ENCODE data around the gene CYP1A2. TPM values are rescaled to one million over a fixed set of nuclear protein-coding genes. Genes with fewer than 3 reads are reported as not detected.

Gene CYP1A2
- total RNA-seq, 1 donor from 2014 or later: not detected

DNA sequence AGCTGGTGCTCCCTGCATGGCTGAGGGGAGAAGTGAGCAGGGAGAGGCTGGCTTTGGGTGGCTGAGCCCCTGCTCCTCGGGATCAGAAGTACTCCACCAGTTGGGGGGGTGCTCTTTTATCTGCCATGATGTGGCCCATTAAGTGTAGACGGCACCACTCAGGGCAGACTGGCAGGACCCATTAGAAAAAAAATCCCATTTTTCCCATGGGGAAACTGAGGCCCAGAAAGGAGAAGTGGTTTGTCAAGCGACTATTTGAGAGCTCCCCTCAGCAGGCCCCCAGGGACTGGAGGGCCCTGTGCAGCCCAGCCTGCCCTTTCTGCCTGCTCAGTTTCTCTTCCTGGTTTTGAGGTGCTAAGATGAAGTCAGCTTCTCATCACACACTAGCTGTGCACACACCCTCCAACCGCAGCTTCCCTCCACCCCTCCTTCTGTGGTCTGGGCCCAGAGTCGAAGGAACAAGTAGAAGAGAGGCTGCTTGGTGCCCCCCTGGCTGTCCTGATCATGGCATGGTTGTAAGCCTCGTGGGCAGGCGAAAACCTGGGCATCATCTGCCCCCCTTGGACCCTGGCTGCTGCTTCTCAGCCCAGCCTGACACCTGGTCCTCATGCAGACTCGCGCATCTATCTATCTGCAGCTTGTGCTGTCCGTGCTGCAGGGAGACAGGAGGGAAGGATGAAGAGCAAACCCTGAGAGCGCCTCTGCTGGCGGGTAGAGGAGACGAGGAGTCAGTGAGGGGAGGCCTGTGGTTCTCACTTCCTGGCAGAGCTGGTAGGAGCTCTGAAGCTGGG lies 38.8 kb downstream of the CYP1A2 start:
- Histone ChIP-seq H3K36me3 (ENCODE audit: control insufficient read depth in 3 of 3, insufficient read depth in 3 of 3, low read length in 3 of 3) (peaks cover 0 to 2% (median 0%) of the 10 kb centered on the region in 3 donors), H3K27ac (ENCODE audit: low read depth, low read length) (peak overlapping the region; percentile 61), H3K9me3 (ENCODE audit: control insufficient read depth in 3 of 3, low read length in 3 of 3) (no peaks in the 10 kb centered on the region), H3K9ac (ENCODE audit: low read depth in 1 of 3, low read length in 3 of 3) (peak overlapping the region; percentile 38 to 65 (median 54)), H3K4me1 (ENCODE audit: control insufficient read depth in 3 of 3, insufficient read depth in 3 of 3, low read length in 3 of 3) (peaks cover 92 to 96% (median 94%) of the 10 kb centered on the region in 3 donors), H3K4me3 (ENCODE audit: low read length in 3 of 3) (peak overlapping the region in 2 of 3 donors; percentile 22 to 43), H3K27me3 (ENCODE audit: control insufficient read depth in 3 of 3, insufficient read depth in 3 of 3, low read length in 3 of 3) (no peaks in the 10 kb centered on the region)

DNA sequence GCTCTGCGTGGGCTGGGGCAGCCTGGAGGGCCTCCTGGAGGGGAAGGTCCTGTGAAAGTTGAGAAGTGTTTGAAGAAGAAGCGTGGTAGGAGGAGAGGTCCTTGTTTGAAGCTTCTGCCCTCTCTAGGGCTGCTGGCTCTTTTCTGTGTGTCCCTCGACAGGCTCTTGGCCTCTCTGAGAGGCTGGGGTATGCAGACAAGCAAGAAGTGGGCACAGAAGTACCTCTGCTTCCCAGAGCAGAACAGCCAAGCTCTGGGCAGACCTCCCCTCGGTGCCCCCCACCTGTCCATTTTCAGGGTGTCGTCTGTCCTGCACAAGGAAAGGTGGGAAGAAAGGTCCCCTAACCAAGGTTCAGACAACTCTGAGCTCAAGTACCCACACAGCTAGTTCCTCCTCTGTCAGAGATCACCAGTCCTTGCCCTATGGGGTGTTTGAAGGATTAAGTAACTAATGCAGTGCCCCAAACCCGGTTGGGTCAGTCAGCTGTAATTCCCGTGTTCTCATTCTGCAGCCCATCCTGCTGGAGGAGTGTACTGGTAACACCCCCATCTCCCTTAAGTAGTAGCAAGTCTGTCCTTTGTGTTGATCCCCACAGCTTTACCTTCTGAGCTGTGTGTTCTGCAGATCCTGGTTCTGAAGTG lies 39.5 kb downstream of the CYP1A2 start:
- H3K9me3 ChIP-seq (ENCODE audit: control insufficient read depth in 3 of 3, low read length in 3 of 3): no peaks in the 10 kb centered on the region
- H3K27me3 ChIP-seq (ENCODE audit: control insufficient read depth in 3 of 3, insufficient read depth in 3 of 3, low read length in 3 of 3): no peaks in the 10 kb centered on the region
- peak overlapping the region in 2 of 3 donors; percentile 38 to 54 for H3K9ac ChIP-seq (ENCODE audit: low read depth in 1 of 3, low read length in 3 of 3)
- peaks cover 91 to 96% (median 93%) of the 10 kb centered on the region in 3 donors for H3K4me1 ChIP-seq (ENCODE audit: control insufficient read depth in 3 of 3, insufficient read depth in 3 of 3, low read length in 3 of 3)
- H3K36me3 ChIP-seq (ENCODE audit: control insufficient read depth in 3 of 3, insufficient read depth in 3 of 3, low read length in 3 of 3): peaks cover 0 to 2% (median 0%) of the 10 kb centered on the region in 3 donors
- H3K4me3 ChIP-seq (ENCODE audit: low read length in 3 of 3): peak overlapping the region in 1 of 3 donors; percentile 2
- H3K27ac ChIP-seq (ENCODE audit: low read depth, low read length): peak overlapping the region; percentile 66

DNA sequence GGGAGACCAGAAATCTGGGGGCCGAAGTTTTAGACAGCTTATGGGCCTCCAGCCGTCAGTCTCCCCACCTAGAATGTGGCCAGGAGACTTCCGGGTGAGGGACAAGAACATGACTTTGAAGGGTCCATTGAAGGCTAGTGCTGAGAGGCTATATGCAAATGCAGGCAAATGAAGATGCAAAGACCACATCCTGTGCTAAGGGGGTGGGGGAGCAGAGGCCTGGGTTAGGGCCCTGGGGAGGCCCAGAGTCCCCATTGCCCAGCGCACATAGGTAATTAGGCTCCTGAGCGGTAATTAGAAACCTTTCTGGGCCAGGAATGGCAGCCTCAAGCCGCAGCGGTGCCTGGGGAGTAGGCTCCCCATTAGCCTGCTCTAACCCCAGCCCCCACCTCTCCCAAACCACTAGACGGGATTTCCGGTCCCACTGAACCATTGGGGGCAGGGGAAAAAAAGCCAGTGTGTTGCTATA lies 40.1 kb downstream of the CYP1A2 start:
- no peaks in the 10 kb centered on the region for H3K9me3 ChIP-seq (ENCODE audit: control insufficient read depth in 3 of 3, low read length in 3 of 3)
- no peak overlapping the region for H3K4me3 ChIP-seq (ENCODE audit: low read length in 3 of 3)
- H3K27ac ChIP-seq (ENCODE audit: low read depth, low read length): peak overlapping the region; percentile 66
- no peaks in the 10 kb centered on the region for H3K27me3 ChIP-seq (ENCODE audit: control insufficient read depth in 3 of 3, insufficient read depth in 3 of 3, low read length in 3 of 3)
- H3K4me1 ChIP-seq (ENCODE audit: control insufficient read depth in 3 of 3, insufficient read depth in 3 of 3, low read length in 3 of 3): peaks cover 86 to 94% (median 88%) of the 10 kb centered on the region in 3 donors
- H3K36me3 ChIP-seq (ENCODE audit: control insufficient read depth in 3 of 3, insufficient read depth in 3 of 3, low read length in 3 of 3): peaks cover 0 to 2% (median 0%) of the 10 kb centered on the region in 3 donors
- H3K9ac ChIP-seq (ENCODE audit: low read depth in 1 of 3, low read length in 3 of 3): no peak overlapping the region

DNA sequence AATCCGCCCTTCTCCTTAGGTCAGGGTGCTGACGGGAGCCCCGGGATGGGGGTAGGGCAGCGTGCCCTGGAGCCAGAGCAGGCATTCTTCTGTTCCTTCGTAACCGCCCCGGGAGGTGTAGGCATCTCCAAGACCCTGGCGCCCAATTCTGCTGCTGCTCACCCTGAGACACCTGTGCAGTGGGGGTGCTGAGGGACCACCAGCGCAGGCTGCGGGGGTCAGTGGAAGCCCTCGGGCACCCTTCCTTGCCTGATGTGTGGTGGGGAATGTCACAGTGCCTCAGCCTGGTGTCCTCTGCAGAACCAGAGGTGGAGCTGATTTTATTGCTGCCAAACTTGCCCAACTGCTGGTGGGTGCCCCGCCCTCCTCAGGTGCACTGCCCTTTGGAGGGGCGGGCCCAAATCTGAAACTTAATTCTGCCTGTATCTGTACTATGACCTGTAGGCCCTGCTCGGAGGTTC lies 40.6 kb downstream of the CYP1A2 start:
- no peaks in the 10 kb centered on the region for H3K27me3 ChIP-seq (ENCODE audit: control insufficient read depth in 3 of 3, insufficient read depth in 3 of 3, low read length in 3 of 3)
- H3K4me1 ChIP-seq (ENCODE audit: control insufficient read depth in 3 of 3, insufficient read depth in 3 of 3, low read length in 3 of 3): peaks cover 81 to 89% (median 84%) of the 10 kb centered on the region in 3 donors

DNA sequence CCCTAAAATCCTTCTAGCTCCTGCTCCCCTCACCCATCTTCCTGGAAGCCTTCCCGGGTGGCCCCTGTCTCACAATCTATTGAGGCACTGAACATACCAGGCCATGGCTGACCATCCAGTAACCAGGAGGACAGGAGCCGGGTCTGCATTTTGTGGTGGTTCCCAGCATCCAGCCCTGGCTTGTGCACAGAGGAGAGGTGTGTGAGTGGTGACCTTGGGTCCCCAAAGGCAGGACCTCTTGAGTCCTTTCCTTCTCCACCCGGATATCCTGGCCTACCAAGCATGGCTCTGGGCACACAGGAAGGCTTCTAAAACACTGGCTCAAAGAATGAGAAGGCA lies 41.1 kb downstream of the CYP1A2 start:
- H3K36me3 ChIP-seq (ENCODE audit: control insufficient read depth in 3 of 3, insufficient read depth in 3 of 3, low read length in 3 of 3): peaks cover 0 to 2% (median 0%) of the 10 kb centered on the region in 3 donors
- no peaks in the 10 kb centered on the region for H3K9me3 ChIP-seq (ENCODE audit: control insufficient read depth in 3 of 3, low read length in 3 of 3)
- H3K4me1 ChIP-seq (ENCODE audit: control insufficient read depth in 3 of 3, insufficient read depth in 3 of 3, low read length in 3 of 3): peaks cover 77 to 84% (median 79%) of the 10 kb centered on the region in 3 donors
- peak overlapping the region; percentile 66 for H3K27ac ChIP-seq (ENCODE audit: low read depth, low read length)
- H3K4me3 ChIP-seq (ENCODE audit: low read length in 3 of 3): peak overlapping the region; percentile 24 to 49 (median 32)
- no peaks in the 10 kb centered on the region for H3K27me3 ChIP-seq (ENCODE audit: control insufficient read depth in 3 of 3, insufficient read depth in 3 of 3, low read length in 3 of 3)
- peak overlapping the region; percentile 50 to 60 (median 54) for H3K9ac ChIP-seq (ENCODE audit: low read depth in 1 of 3, low read length in 3 of 3)

More for the DNA sequence above, 40.6 kb downstream of the CYP1A2 start:
- Histone ChIP-seq H3K9me3 (ENCODE audit: control insufficient read depth in 3 of 3, low read length in 3 of 3) (no peaks in the 10 kb centered on the region), H3K9ac (ENCODE audit: low read depth in 1 of 3, low read length in 3 of 3) (peak overlapping the region in 1 of 3 donors; percentile 33), H3K36me3 (ENCODE audit: control insufficient read depth in 3 of 3, insufficient read depth in 3 of 3, low read length in 3 of 3) (peaks cover 0 to 2% (median 0%) of the 10 kb centered on the region in 3 donors), H3K27ac (ENCODE audit: low read depth, low read length) (peak overlapping the region; percentile 66), H3K4me3 (ENCODE audit: low read length in 3 of 3) (no peak overlapping the region)

DNA sequence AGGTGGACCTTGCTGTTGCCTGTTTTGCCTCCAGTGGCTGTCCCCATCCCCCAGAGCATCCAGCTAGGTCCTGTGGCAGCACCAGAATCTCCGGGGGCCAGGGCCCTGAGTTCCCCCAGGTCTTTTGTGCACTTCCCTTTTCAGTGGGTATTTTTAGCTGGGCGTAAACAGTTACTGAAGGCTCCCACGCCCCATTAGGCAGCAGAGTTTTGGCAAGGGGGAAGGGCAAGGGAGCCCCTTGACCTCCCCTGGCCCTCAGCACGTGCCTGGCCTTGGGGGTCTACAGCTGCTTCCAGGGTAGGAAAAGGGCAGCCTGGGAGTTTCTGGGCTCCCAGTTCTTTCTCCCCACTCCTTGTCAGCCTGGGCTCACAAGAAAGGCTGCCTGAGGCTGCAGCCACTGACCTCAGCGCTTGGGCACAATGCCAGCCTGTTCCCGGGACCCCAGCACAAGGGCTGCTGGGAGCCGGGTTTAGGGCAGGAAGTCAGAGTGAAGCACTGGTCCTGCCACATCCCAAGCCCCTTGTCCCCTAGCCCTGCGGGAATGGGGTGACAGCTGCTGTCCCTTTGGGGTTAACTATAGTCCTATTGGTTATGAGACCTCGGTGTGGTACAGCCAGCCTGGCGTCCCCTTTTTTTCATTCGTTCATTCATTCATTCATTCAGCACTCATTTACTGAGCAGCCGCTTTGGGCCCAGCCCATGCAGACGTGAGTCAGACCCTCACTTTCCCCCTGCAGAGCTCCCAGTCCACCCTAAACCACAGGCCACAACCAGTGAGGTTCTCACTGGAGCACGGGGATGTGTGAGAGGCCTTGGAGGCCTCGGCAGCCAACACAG lies 41.7 kb downstream of the CYP1A2 start:
- H3K36me3 ChIP-seq (ENCODE audit: control insufficient read depth in 3 of 3, insufficient read depth in 3 of 3, low read length in 3 of 3): peaks cover 0 to 2% (median 1%) of the 10 kb centered on the region in 3 donors
- no peaks in the 10 kb centered on the region for H3K27me3 ChIP-seq (ENCODE audit: control insufficient read depth in 3 of 3, insufficient read depth in 3 of 3, low read length in 3 of 3)
- peaks cover 71 to 78% (median 73%) of the 10 kb centered on the region in 3 donors for H3K4me1 ChIP-seq (ENCODE audit: control insufficient read depth in 3 of 3, insufficient read depth in 3 of 3, low read length in 3 of 3)
- H3K4me3 ChIP-seq (ENCODE audit: low read length in 3 of 3): peak overlapping the region; percentile 32 to 49 (median 48)
- no peaks in the 10 kb centered on the region for H3K9me3 ChIP-seq (ENCODE audit: control insufficient read depth in 3 of 3, low read length in 3 of 3)
- H3K27ac ChIP-seq (ENCODE audit: low read depth, low read length): peak overlapping the region; percentile 66
- peak overlapping the region; percentile 50 to 60 (median 54) for H3K9ac ChIP-seq (ENCODE audit: low read depth in 1 of 3, low read length in 3 of 3)

DNA sequence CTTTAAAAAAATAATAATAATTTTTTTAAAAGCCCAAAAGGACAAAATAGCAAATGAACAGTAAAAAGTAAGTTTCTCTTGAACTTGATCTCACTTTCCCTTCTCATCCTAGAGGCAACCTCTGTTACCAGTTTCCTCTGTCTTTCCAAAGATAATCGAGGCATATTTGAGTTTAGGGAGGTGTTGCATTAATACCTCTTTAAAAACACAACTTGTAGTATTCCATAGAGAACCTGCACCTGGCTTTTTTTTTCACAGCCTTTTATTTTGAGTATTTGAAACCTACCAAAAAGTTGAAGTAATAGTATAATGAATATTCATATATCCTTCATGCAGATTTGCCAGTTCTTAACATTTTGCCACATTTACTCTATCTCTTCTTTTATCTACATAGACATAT lies 42.4 kb downstream of the CYP1A2 start:
- H3K9ac ChIP-seq (ENCODE audit: low read depth in 1 of 3, low read length in 3 of 3): peak overlapping the region in 1 of 3 donors; percentile 60
- no peak overlapping the region for H3K4me3 ChIP-seq (ENCODE audit: low read length in 3 of 3)
- no peak overlapping the region for H3K27ac ChIP-seq (ENCODE audit: low read depth, low read length)
- no peaks in the 10 kb centered on the region for H3K27me3 ChIP-seq (ENCODE audit: control insufficient read depth in 3 of 3, insufficient read depth in 3 of 3, low read length in 3 of 3)
- H3K4me1 ChIP-seq (ENCODE audit: control insufficient read depth in 3 of 3, insufficient read depth in 3 of 3, low read length in 3 of 3): peaks cover 64 to 71% (median 66%) of the 10 kb centered on the region in 3 donors
- peaks cover 0 to 2% (median 0%) of the 10 kb centered on the region in 3 donors for H3K36me3 ChIP-seq (ENCODE audit: control insufficient read depth in 3 of 3, insufficient read depth in 3 of 3, low read length in 3 of 3)
- H3K9me3 ChIP-seq (ENCODE audit: control insufficient read depth in 3 of 3, low read length in 3 of 3): no peaks in the 10 kb centered on the region

DNA sequence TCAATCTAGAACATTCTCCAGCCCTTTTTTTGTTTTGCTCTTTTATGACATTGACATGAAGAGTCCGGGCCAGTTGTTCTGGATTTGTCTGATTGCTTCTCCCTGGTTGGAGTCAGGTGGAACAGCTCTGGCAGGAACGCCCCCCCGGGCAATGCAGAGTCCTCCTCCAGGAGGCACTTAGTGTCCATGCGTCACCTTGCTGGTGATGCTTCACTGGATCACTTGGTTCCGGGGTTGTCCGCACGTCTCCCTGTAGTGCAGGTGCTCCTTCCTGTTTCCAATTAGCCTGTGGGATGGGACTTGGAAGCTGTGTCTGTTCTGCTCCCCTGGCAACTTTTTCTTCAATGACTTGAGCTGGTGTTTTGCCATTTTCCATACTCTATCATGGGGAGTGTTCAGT lies 43.0 kb downstream of the CYP1A2 start:
- H3K4me1 ChIP-seq (ENCODE audit: control insufficient read depth in 3 of 3, insufficient read depth in 3 of 3, low read length in 3 of 3): peaks cover 57 to 64% (median 60%) of the 10 kb centered on the region in 3 donors
- H3K9me3 ChIP-seq (ENCODE audit: control insufficient read depth in 3 of 3, low read length in 3 of 3): no peaks in the 10 kb centered on the region
- peaks cover 0 to 2% (median 0%) of the 10 kb centered on the region in 3 donors for H3K36me3 ChIP-seq (ENCODE audit: control insufficient read depth in 3 of 3, insufficient read depth in 3 of 3, low read length in 3 of 3)
- no peak overlapping the region for H3K9ac ChIP-seq (ENCODE audit: low read depth in 1 of 3, low read length in 3 of 3)
- H3K27ac ChIP-seq (ENCODE audit: low read depth, low read length): no peak overlapping the region
- no peaks in the 10 kb centered on the region for H3K27me3 ChIP-seq (ENCODE audit: control insufficient read depth in 3 of 3, insufficient read depth in 3 of 3, low read length in 3 of 3)
- H3K4me3 ChIP-seq (ENCODE audit: low read length in 3 of 3): no peak overlapping the region

DNA sequence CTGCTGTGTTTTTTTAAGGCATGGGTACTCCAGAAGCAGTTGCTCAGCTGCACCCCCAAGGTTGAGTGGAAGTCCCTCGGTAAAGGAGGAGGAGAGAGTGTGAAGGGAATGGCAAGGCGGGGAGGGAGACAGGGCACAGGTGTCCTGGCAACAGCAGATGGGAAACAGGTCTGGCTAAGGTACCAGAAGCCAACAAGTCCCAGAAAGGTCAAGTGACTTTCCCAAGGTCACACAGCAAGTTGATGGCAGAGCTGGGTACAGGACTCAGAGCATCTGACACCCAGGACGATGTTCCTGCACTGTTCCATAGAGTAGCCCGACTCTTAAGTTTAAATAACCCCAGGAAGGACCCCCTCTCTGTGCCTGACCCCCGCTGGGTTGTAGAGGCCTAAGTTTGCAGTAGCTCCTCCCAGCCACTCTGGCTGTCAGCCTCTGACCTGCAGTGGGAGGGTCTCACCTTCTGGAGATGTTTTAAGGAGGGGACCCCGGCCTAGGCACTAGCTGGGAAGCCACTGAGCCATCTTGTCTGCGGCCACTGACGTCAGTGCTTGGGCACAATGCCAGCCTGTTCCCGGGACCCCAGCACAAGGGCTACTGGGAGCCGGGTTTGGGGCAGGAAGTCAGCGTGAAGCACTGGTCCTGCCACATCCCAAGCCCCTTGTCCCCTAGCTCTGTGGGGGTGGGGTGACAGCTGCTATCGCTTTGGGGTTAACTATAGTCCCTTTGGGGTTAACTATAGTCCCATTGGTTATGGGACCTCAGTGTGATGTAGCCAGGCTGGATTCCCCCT lies 43.8 kb downstream of the CYP1A2 start:
- Histone ChIP-seq H3K36me3 (ENCODE audit: control insufficient read depth in 3 of 3, insufficient read depth in 3 of 3, low read length in 3 of 3) (peaks cover 0 to 2% (median 0%) of the 10 kb centered on the region in 3 donors), H3K27ac (ENCODE audit: low read depth, low read length) (no peak overlapping the region), H3K27me3 (ENCODE audit: control insufficient read depth in 3 of 3, insufficient read depth in 3 of 3, low read length in 3 of 3) (no peaks in the 10 kb centered on the region), H3K9me3 (ENCODE audit: control insufficient read depth in 3 of 3, low read length in 3 of 3) (no peaks in the 10 kb centered on the region), H3K4me3 (ENCODE audit: low read length in 3 of 3) (no peak overlapping the region), H3K9ac (ENCODE audit: low read depth in 1 of 3, low read length in 3 of 3) (peak overlapping the region in 2 of 3 donors; percentile 20 to 33), H3K4me1 (ENCODE audit: control insufficient read depth in 3 of 3, insufficient read depth in 3 of 3, low read length in 3 of 3) (peaks cover 50 to 57% (median 52%) of the 10 kb centered on the region in 3 donors)
